Measurements from ENCODE around the gene TBX4. TPM values are rescaled to one million over a fixed set of nuclear protein-coding genes. Genes with fewer than 3 reads are reported as not detected.
A peak's percentile ranks its signal among the peaks of the same experiment; 100 is the strongest.

The TBX4 gene
- total RNA-seq, 1 donor from 2014 or later: not detected

GRCh38 chr17:61418449-61418848, 33.8 kb upstream of the TBX4 start:
- H3K27ac ChIP-seq: no peak overlapping the region
- Mint-ChIP-seq H3K36me3 (no peaks in the 10 kb centered on the region), H3K27ac (no peak overlapping the region), H3K4me1 (peaks cover 3% of the 10 kb centered on the region), H3K4me3 (no peak overlapping the region), H3K27me3 (ENCODE audit: insufficient read depth, low read depth) (peaks cover 17% of the 10 kb centered on the region), H3K9me3 (no peaks in the 10 kb centered on the region)
- DNase-seq (ENCODE audit: low spot score): no peak
- no peak overlapping the region for H3K9ac ChIP-seq
- H2AFZ ChIP-seq (replicated peaks): no peak overlapping the region
- peaks cover 76% of the 10 kb centered on the region for H3K27me3 ChIP-seq
- peaks cover 3% of the 10 kb centered on the region for H3K4me1 ChIP-seq
- H3F3A ChIP-seq (ENCODE audit: low read depth): peaks cover 2% of the 10 kb centered on the region
- H3K36me3 ChIP-seq: no peaks in the 10 kb centered on the region
- no peaks in the 10 kb centered on the region for H4K20me1 ChIP-seq (ENCODE audit: low read depth)
- H3K4me2 ChIP-seq: no peak overlapping the region
- no peak overlapping the region for H3K4me3 ChIP-seq
- no peaks in the 10 kb centered on the region for H3K79me2 ChIP-seq (ENCODE audit: low read depth)
- no peak for TF ChIP-seq EZH2 (IDR thresholded peaks at IDR 0.05)
- TF ChIP-seq CTCF (IDR thresholded peaks at IDR 0.05): no peak
- TF ChIP-seq EZH2phosphoT487 (IDR thresholded peaks at IDR 0.05): no peak
- H3K9me3 ChIP-seq (ENCODE audit: low read depth): no peaks in the 10 kb centered on the region

GRCh38 chr17:61419496-61420046, 32.7 kb upstream of the TBX4 start:
- Histone ChIP-seq H3F3A (ENCODE audit: low read depth) (no peaks in the 10 kb centered on the region), H3K9me3 (ENCODE audit: low read depth) (no peaks in the 10 kb centered on the region), H3K4me1 (peaks cover 3% of the 10 kb centered on the region), H3K4me3 (no peak overlapping the region), H3K79me2 (ENCODE audit: low read depth) (no peaks in the 10 kb centered on the region), H3K27ac (no peak overlapping the region), H3K36me3 (no peaks in the 10 kb centered on the region), H2AFZ (replicated peaks) (peak overlapping the region; percentile 78), H3K9ac (no peak overlapping the region), H3K27me3 (peaks cover 65% of the 10 kb centered on the region), H3K4me2 (no peak overlapping the region), H4K20me1 (ENCODE audit: low read depth) (no peaks in the 10 kb centered on the region)
- Mint-ChIP-seq H3K9me3 (no peaks in the 10 kb centered on the region), H3K4me1 (peaks cover 2% of the 10 kb centered on the region), H3K27ac (no peak overlapping the region), H3K27me3 (ENCODE audit: insufficient read depth, low read depth) (peaks cover 15% of the 10 kb centered on the region), H3K36me3 (no peaks in the 10 kb centered on the region), H3K4me3 (no peak overlapping the region)
- TF ChIP-seq EZH2phosphoT487 (IDR thresholded peaks at IDR 0.05) (no peak), EZH2 (IDR thresholded peaks at IDR 0.05) (no peak), CTCF (IDR thresholded peaks at IDR 0.05) (no peak)
- no peak for DNase-seq (ENCODE audit: low spot score)

- Histone ChIP-seq H3K4me1 (peaks cover 3% of the 10 kb centered on the region), H3K36me3 (no peaks in the 10 kb centered on the region), H3K4me2 (no peak overlapping the region), H3K27me3 (peaks cover 60% of the 10 kb centered on the region), H3K79me2 (ENCODE audit: low read depth) (no peaks in the 10 kb centered on the region), H3F3A (ENCODE audit: low read depth) (no peaks in the 10 kb centered on the region), H3K27ac (no peak overlapping the region), H3K9ac (no peak overlapping the region), H3K4me3 (no peak overlapping the region), H3K9me3 (ENCODE audit: low read depth) (no peaks in the 10 kb centered on the region), H4K20me1 (ENCODE audit: low read depth) (no peaks in the 10 kb centered on the region), H2AFZ (replicated peaks) (peak overlapping the region; percentile 78)
- H3K9me3 Mint-ChIP-seq: no peaks in the 10 kb centered on the region
- TF ChIP-seq CTCF (IDR thresholded peaks at IDR 0.05) (no peak), EZH2phosphoT487 (IDR thresholded peaks at IDR 0.05) (no peak), EZH2 (IDR thresholded peaks at IDR 0.05) (no peak)
- no peak overlapping the region for H3K27ac Mint-ChIP-seq
- H3K4me3 Mint-ChIP-seq: no peak overlapping the region
- H3K36me3 Mint-ChIP-seq: no peaks in the 10 kb centered on the region
- no peak for DNase-seq (ENCODE audit: low spot score)
- peaks cover 12% of the 10 kb centered on the region for H3K27me3 Mint-ChIP-seq (ENCODE audit: insufficient read depth, low read depth)
- peaks cover 2% of the 10 kb centered on the region for H3K4me1 Mint-ChIP-seq
Measured at GRCh38 chr17:61420052-61420451, 32.2 kb upstream of the TBX4 start.
